Endothelial cell of umbilical vein (primary cell): Measurements from ENCODE around the gene PEX16. TPM values are rescaled to one million over a fixed set of nuclear protein-coding genes. Genes with fewer than 3 reads are reported as not detected.

Experiments
- BruUV-seq: library from RNA; stranded (reverse); fragments of 400-500 nt; replicated peaks from 2 replicates; lab custom pipeline; 2021; lab: Mats Ljungman, UMichigan
- CTCF ChIA-PET: fragments of 300-600, 350-600 bp; sonication (Branson Sonifier 250); formaldehyde crosslinking; loops from one replicate; lab custom pipeline; 2021; ENCODE audit warnings: antibody characterized with exemption, inconsistent platforms; lab: Charles Lee
- POLR2A ChIA-PET: fragments of 300-600, 350-600 bp; sonication (Branson Sonifier 250); formaldehyde crosslinking; loops from one replicate; lab custom pipeline; 2021; ENCODE audit warnings: antibody characterized with exemption, inconsistent platforms; lab: Charles Lee
- DNase-seq: peaks from one replicate; pipeline ENCODE4 v3.0.0-alpha.2; 2011; ENCODE audit warnings: low read depth, low spot score
- FAIRE-seq: peaks from 2 replicates; lab custom pipeline; 2011; peaks lifted over from hg19 to GRCh38; lab: Jason Lieb, UNC
- H2AFZ ChIP-seq: 2 replicates; pipeline ENCODE4 v1.6.0; 2012; ENCODE audit warnings: low read depth, low read length, control low read depth, inconsistent platforms
- H3K27ac ChIP-seq: 2 replicates; pipeline ENCODE4 v1.5.1; 2011; ENCODE audit warnings: low read depth, mild to moderate bottlenecking, control low read depth, low read length, moderate library complexity; ENCODE audit not compliant: insufficient read depth
- H3K27me3 ChIP-seq, 2 experiments: 2 replicates each; pipeline versions ENCODE4 v1.6.0 to v1.6.1; 2011; ENCODE audit warnings: low read length in 2 of 2, mixed read lengths in 1 of 2; ENCODE audit not compliant: control insufficient read depth in 2 of 2, insufficient read depth in 2 of 2
- H3K36me3 ChIP-seq, 2 experiments: 2 replicates in 1 of 2; 3 replicates in 1 of 2; pipeline ENCODE4 v1.5.1; 2011; ENCODE audit warnings: low read length in 2 of 2, mild to moderate bottlenecking in 1 of 2, moderate library complexity in 1 of 2; ENCODE audit not compliant: control insufficient read depth in 2 of 2, insufficient read depth in 2 of 2; ENCODE audit errors: extremely low read depth in 1 of 2
- H3K4me1 ChIP-seq: 3 replicates; pipeline ENCODE4 v1.5.1; 2011; ENCODE audit warnings: mild to moderate bottlenecking, low read length; ENCODE audit not compliant: control insufficient read depth, insufficient read depth; ENCODE audit errors: extremely low read depth
- H3K4me2 ChIP-seq: 2 replicates; pipeline ENCODE4 v1.6.1; 2011; ENCODE audit warnings: low read length, control low read depth, mixed read lengths; ENCODE audit not compliant: insufficient read depth
- H3K4me3 ChIP-seq, 3 experiments: fragments of 200-600 bp in 1 of 3; sonication (generic), shearing (Covaris generic) in 1 of 3; replicated peaks in 1 of 3; 2 replicates each; pipeline ENCODE4 v1.5.1; 2011 to 2016; ENCODE audit warnings: control low read depth in 3 of 3, low read length in 3 of 3, mild to moderate bottlenecking in 2 of 3, inconsistent platforms in 1 of 3, low read depth in 1 of 3, moderate library complexity in 1 of 3; ENCODE audit not compliant: insufficient read depth in 1 of 3
- H3K79me2 ChIP-seq: 2 replicates; pipeline ENCODE4 v1.6.0; 2012; ENCODE audit warnings: low read length, inconsistent platforms; ENCODE audit not compliant: control insufficient read depth, insufficient read depth
- H3K9ac ChIP-seq: replicated peaks from 2 replicates; pipeline ENCODE3; 2011; ENCODE audit warnings: low read length, control low read depth; ENCODE audit not compliant: insufficient read depth; ENCODE audit errors: extremely low read depth
- H3K9me1 ChIP-seq: replicated peaks from 3 replicates; pipeline ENCODE4 v1.6.0; 2011; ENCODE audit warnings: mild to moderate bottlenecking, low read length; ENCODE audit not compliant: control insufficient read depth, insufficient read depth; ENCODE audit errors: extremely low read depth
- H3K9me3 ChIP-seq: replicated peaks from 2 replicates; pipeline ENCODE4 v1.5.1; 2012; ENCODE audit warnings: low read length, inconsistent platforms; ENCODE audit not compliant: control insufficient read depth, insufficient read depth
- H4K20me1 ChIP-seq: replicated peaks from 2 replicates; pipeline ENCODE3; 2011; ENCODE audit warnings: mild to moderate bottlenecking, low read length; ENCODE audit not compliant: control insufficient read depth, insufficient read depth; ENCODE audit errors: extremely low read depth
- FOS ChIP-seq: IDR thresholded peaks from 2 replicates; pipeline ENCODE4 v1.6.1; 2011; ENCODE audit warnings: mild to moderate bottlenecking, low read length, moderate library complexity, borderline replicate concordance; ENCODE audit not compliant: insufficient read depth
- GATA2 ChIP-seq: IDR thresholded peaks from 2 replicates; pipeline ENCODE4 v1.7.0; 2011; ENCODE audit warnings: low read depth, mild to moderate bottlenecking, moderate library complexity, mixed read lengths, low read length; ENCODE audit not compliant: insufficient read length, insufficient read depth
- MYC ChIP-seq: IDR thresholded peaks from one replicate; pipeline ENCODE4 v1.6.1; 2011; ENCODE audit warnings: mild to moderate bottlenecking, low read depth, low read length
- POLR2A ChIP-seq: IDR thresholded peaks from 2 replicates; pipeline ENCODE4 v1.6.1; 2012; ENCODE audit warnings: low read depth, mild to moderate bottlenecking, control low read depth, low read length
- dilution Hi-C: fragments of 300-500 bp; cut with MboI; formaldehyde crosslinking; loops from one replicate; pipeline ENCODE4 v1.15.0; 2019; ENCODE audit warnings: low sequenced_read_pairs; ENCODE audit not compliant: extremely low pct_ligation_motif_present
- intact Hi-C: fragments of 100-400 bp; cut with micrococcal nuclease; formaldehyde crosslinking; loops from one replicate; pipeline ENCODE4 v1.10.0; 2022
- polyA plus RNA-seq, 4 experiments: library from polyadenylated mRNA; depleted of rRNA in 3 of 4; stranded (reverse) in 3 of 4; unstranded in 1 of 4; fragments of >200 nt; gene quantifications; 2 replicates each; pipeline versions ENCODE4 v1.2.1 to v1.2.3, GENCODE V29; 2011 to 2012; ENCODE audit warnings: missing spikeins in 1 of 4
- total RNA-seq: library from RNA; stranded (reverse); gene quantifications from 2 replicates; pipeline ENCODE4 v1.2.3, GENCODE V29; 2021
- TF ChIP-seq, protein P1 (sequence below): IDR thresholded peaks from 2 replicates; pipeline ENCODE4 v1.6.1; 2011; ENCODE audit not compliant: insufficient read depth, insufficient read length
- TF ChIP-seq, protein P2 (sequence below), 2 donors: IDR thresholded peaks; 1 replicate in 1 of 2; 2 replicates in 1 of 2; pipeline ENCODE4 v1.5.1; 2011; ENCODE audit warnings: low read length in 2 of 2, mild to moderate bottlenecking in 2 of 2, moderate library complexity in 2 of 2, control low read depth in 1 of 2, inconsistent platforms in 1 of 2, low read depth in 1 of 2; ENCODE audit not compliant: insufficient read depth in 1 of 2; ENCODE audit errors: extremely low read depth in 1 of 2

PEX16 gene
- total and polyA plus RNA-seq, 2 donors (not counting 3 experiments of a cell fraction or from before 2014, with no cell fraction given), result 27.4 to 32.2 TPM

DNA sequence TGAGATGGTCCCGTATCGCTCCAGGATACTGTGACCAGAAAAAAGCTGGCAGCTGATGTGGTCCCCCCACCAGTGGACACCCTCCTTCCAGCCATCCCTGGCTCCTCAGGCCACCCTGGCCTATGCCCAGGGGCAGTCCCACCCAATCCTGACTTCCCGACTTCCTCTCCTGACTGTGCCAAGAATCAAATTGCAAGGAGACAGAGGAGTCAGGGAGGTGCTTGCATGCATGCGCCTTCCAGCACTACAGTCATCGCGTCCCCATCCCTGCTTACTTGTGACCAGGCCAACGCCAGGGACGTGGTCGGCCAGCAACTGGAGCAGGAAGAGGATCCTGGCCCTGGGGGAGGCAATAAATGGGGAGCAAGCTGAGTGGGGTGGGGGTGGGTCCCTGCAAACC lies 7.1 kb downstream of the PEX16 start:
- FAIRE-seq (no peak), DNase-seq (no peak)
- ChIA-PET POLR2A (no interaction called here), CTCF (no interaction called here)
- Histone ChIP-seq H3K9ac (no peak overlapping the region), H3K27ac (no peak overlapping the region), H2AFZ (no peak overlapping the region), H4K20me1 (no peaks in the 10 kb centered on the region), H3K4me1 (no peaks in the 10 kb centered on the region), H3K4me2 (no peak overlapping the region), H3K4me3 (no peak overlapping the region), H3K36me3 (peaks cover 0 to 45% of the 10 kb centered on the region in 2 experiments), H3K9me3 (no peaks in the 10 kb centered on the region), H3K9me1 (no peaks in the 10 kb centered on the region), H3K79me2 (no peaks in the 10 kb centered on the region), H3K27me3 (no peaks in the 10 kb centered on the region)
- dilution Hi-C loops, result no loop called here
- no peak for TF ChIP-seq MYC
- no peak for TF ChIP-seq GATA2
- TF ChIP-seq, protein P1, sequence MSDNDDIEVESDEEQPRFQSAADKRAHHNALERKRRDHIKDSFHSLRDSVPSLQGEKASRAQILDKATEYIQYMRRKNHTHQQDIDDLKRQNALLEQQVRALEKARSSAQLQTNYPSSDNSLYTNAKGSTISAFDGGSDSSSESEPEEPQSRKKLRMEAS, result no peak
- intact Hi-C loops, result no loop called here
- BruUV-seq, result no TSS peak

DNA sequence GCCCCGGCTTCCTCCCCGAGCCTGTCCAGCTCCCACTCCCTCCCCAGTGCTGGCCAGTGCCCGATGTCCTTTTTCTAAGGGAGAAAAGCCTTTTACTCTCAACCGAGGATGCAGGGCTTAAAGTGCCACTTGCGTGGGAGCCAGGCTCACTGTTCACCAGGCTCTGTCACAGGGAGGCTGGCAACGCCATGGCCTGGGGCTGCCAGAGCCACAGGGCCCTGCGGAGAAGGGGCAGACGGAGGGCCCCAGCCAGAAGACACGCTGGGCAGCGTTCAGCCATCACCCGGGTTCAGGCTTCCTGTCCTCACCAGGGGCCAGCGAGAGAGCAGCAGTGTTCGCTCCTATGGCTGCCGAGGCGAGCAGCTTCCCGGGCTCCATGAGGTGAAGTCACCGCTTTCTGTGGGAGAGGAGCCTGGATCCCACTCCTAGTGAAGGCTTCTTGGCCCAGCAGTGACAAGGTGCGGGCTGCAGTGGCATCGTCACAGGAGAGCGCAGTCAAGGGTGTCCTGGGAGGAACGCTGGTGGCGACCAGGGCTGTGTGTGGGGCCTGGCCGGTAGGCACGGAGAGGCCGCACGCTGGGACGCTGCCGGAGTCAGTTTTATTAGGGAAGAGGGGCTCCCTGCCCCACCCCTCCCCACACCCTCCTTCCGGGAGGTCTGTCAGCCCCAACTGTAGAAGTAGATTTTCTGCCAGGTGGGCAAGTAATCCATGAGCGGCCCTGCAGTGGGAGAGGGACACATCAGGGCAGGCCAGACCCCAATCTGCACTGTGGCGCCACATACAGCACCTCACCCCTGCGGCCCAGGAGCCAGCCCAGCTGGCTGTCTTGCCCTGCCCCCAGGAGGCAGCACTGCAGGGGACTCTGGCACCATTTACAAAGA lies 7.8 kb downstream of the PEX16 start:
- H3K27me3 ChIP-seq, result no peaks in the 10 kb centered on the region

More for the DNA sequence above, 7.8 kb downstream of the PEX16 start:
- no peaks in the 10 kb centered on the region for H3K4me1 ChIP-seq
- no peak for DNase-seq
- CTCF ChIA-PET, result no interaction called here
- peaks cover 0 to 38% of the 10 kb centered on the region in 2 experiments for H3K36me3 ChIP-seq
- POLR2A ChIA-PET, result no interaction called here
- no peak overlapping the region for H2AFZ ChIP-seq
- FAIRE-seq, result no peak
- BruUV-seq, result no TSS peak
- no peak overlapping the region for H3K9ac ChIP-seq
- H3K4me3 ChIP-seq, result no peak overlapping the region
- H4K20me1 ChIP-seq, result no peaks in the 10 kb centered on the region
- TF ChIP-seq POLR2A, result no peak
- TF ChIP-seq GATA2, result no peak
- TF ChIP-seq, protein P2, sequence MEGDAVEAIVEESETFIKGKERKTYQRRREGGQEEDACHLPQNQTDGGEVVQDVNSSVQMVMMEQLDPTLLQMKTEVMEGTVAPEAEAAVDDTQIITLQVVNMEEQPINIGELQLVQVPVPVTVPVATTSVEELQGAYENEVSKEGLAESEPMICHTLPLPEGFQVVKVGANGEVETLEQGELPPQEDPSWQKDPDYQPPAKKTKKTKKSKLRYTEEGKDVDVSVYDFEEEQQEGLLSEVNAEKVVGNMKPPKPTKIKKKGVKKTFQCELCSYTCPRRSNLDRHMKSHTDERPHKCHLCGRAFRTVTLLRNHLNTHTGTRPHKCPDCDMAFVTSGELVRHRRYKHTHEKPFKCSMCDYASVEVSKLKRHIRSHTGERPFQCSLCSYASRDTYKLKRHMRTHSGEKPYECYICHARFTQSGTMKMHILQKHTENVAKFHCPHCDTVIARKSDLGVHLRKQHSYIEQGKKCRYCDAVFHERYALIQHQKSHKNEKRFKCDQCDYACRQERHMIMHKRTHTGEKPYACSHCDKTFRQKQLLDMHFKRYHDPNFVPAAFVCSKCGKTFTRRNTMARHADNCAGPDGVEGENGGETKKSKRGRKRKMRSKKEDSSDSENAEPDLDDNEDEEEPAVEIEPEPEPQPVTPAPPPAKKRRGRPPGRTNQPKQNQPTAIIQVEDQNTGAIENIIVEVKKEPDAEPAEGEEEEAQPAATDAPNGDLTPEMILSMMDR (IDR thresholded peaks at IDR 0.05; ENCODE audit: extremely low read depth in 1 of 2, insufficient read depth in 1 of 2, low read depth in 1 of 2, low read length in 2 of 2), result no peak
- TF ChIP-seq, protein P1, result no peak
- no peak for TF ChIP-seq FOS
- intact Hi-C loops, result no loop called here
- H3K9me1 ChIP-seq, result no peaks in the 10 kb centered on the region
- H3K27ac ChIP-seq, result no peak overlapping the region
- H3K9me3 ChIP-seq, result no peaks in the 10 kb centered on the region
- dilution Hi-C loops, result no loop called here
- no peak overlapping the region for H3K4me2 ChIP-seq
- no peaks in the 10 kb centered on the region for H3K79me2 ChIP-seq
